H1 (cell line): ENCODE results near the gene ERLIN1. TPM values are rescaled to one million over a fixed set of nuclear protein-coding genes. Genes with fewer than 3 reads are reported as not detected.

ENCODE experiments used
- CTCF ChIA-PET: fragments of 300-600 bp; sonication (Branson Sonifier 250); formaldehyde crosslinking; loops from one replicate; lab custom pipeline; 2021; ENCODE audit not compliant: partially characterized antibody; lab: Charles Lee
- POLR2A ChIA-PET: fragments of 300-600 bp; sonication (Branson Sonifier 250); formaldehyde crosslinking; loops from one replicate; lab custom pipeline; 2021; ENCODE audit warnings: inconsistent platforms; ENCODE audit not compliant: partially characterized antibody; lab: Charles Lee
- DNase-seq, 2 experiments: peaks; one replicate each; pipeline versions ENCODE4 v3.0.0 to v3.0.0-alpha.2; 2010 to 2022; ENCODE audit warnings: low spot score in 2 of 2, low read depth in 1 of 2, mixed read lengths in 1 of 2
- FAIRE-seq: peaks from 2 replicates; lab custom pipeline; 2011; peaks lifted over from hg19 to GRCh38; lab: Jason Lieb, UNC
- H2AFZ ChIP-seq: 2 replicates; pipeline ENCODE4 v1.8.1; 2012; ENCODE audit warnings: low read length, inconsistent platforms
- H2AK5ac ChIP-seq: 2 replicates; pipeline ENCODE4 v1.6.1; 2013; ENCODE audit warnings: low read depth, low read length
- H2BK120ac ChIP-seq: replicated peaks from 2 replicates; pipeline ENCODE3; 2013; ENCODE audit warnings: low read depth, low read length, inconsistent platforms
- H2BK12ac ChIP-seq: 2 replicates; pipeline ENCODE4 v1.6.1; 2013; ENCODE audit warnings: low read depth, low read length
- H2BK15ac ChIP-seq: 2 replicates; pipeline ENCODE4 v1.6.1; 2013; ENCODE audit warnings: low read length
- H2BK20ac ChIP-seq: 2 replicates; pipeline ENCODE4 v1.6.1; 2013; ENCODE audit warnings: low read length
- H2BK5ac ChIP-seq: 2 replicates; pipeline ENCODE4 v1.6.1; 2013; ENCODE audit warnings: low read depth, low read length
- H3K14ac ChIP-seq: 2 replicates; pipeline ENCODE4 v1.6.1; 2013; ENCODE audit warnings: inconsistent platforms; ENCODE audit not compliant: insufficient read length
- H3K18ac ChIP-seq: 2 replicates; pipeline ENCODE4 v1.6.1; 2013; ENCODE audit warnings: low read length; ENCODE audit errors: extremely low read depth
- H3K23ac ChIP-seq: 2 replicates; pipeline ENCODE4 v1.6.1; 2013; ENCODE audit warnings: inconsistent platforms; ENCODE audit not compliant: insufficient read length
- H3K23me2 ChIP-seq: 2 replicates; pipeline ENCODE4 v1.6.1; 2013; ENCODE audit warnings: low read depth, low read length
- H3K27ac ChIP-seq: 2 replicates; pipeline ENCODE4 v1.6.1; 2011; ENCODE audit warnings: low read depth, low read length, inconsistent platforms
- H3K27me3 ChIP-seq, 4 experiments: replicated peaks in 1 of 4; 1 replicate in 1 of 4; 2 replicates in 3 of 4; pipeline versions ENCODE4 v1.6.1 to v1.8.1; 2011 to 2013; ENCODE audit warnings: low read length in 3 of 4, mild to moderate bottlenecking in 3 of 4, inconsistent platforms in 2 of 4, mixed read lengths in 2 of 4, moderate library complexity in 1 of 4; ENCODE audit not compliant: control insufficient read depth in 3 of 4, insufficient read depth in 3 of 4; ENCODE audit errors: extremely low read depth in 1 of 4
- H3K36me3 ChIP-seq, 4 experiments: 2 replicates each; pipeline versions ENCODE4 v1.6.1 to v1.8.1; 2011 to 2013; ENCODE audit warnings: mild to moderate bottlenecking in 4 of 4, low read length in 3 of 4, moderate library complexity in 2 of 4, control low read depth in 1 of 4, inconsistent platforms in 1 of 4; ENCODE audit not compliant: insufficient read depth in 4 of 4, control insufficient read depth in 2 of 4
- H3K4ac ChIP-seq: replicated peaks from 2 replicates; pipeline ENCODE3; 2013; ENCODE audit warnings: low read length, low read depth, mixed read lengths, inconsistent platforms; ENCODE audit not compliant: insufficient read length
- H3K4me1 ChIP-seq, 4 experiments: replicated peaks in 1 of 4; 1 replicate in 1 of 4; 2 replicates in 3 of 4; pipeline versions ENCODE4 v1.6.1 to v1.8.1; 2011 to 2013; ENCODE audit warnings: low read length in 3 of 4, inconsistent platforms in 2 of 4, mixed read lengths in 1 of 4; ENCODE audit not compliant: insufficient read depth in 4 of 4, control insufficient read depth in 3 of 4
- H3K4me2 ChIP-seq, 2 experiments: 2 replicates each; pipeline versions ENCODE4 v1.6.1 to v1.8.1; 2011 to 2013; ENCODE audit warnings: low read depth in 2 of 2, low read length in 2 of 2, control low read depth in 1 of 2, inconsistent platforms in 1 of 2, mild to moderate bottlenecking in 1 of 2; ENCODE audit not compliant: insufficient read depth in 1 of 2
- H3K4me3 ChIP-seq, 4 experiments: fragments of 200-600, 300-600 bp in 1 of 4; sonication (generic), shearing (Covaris generic), sonication (Bioruptor Twin) in 1 of 4; 2 replicates each; pipeline versions ENCODE4 v1.5.1 to v1.8.1; 2011 to 2016; ENCODE audit warnings: low read length in 4 of 4, low read depth in 3 of 4, control low read depth in 2 of 4, inconsistent platforms in 2 of 4, mild to moderate bottlenecking in 2 of 4, mixed read lengths in 1 of 4, moderate library complexity in 1 of 4; ENCODE audit not compliant: insufficient read depth in 2 of 4; ENCODE audit errors: extremely low read depth in 1 of 4
- H3K56ac ChIP-seq: replicated peaks from 2 replicates; pipeline ENCODE3; 2013; ENCODE audit warnings: low read depth, mild to moderate bottlenecking, mixed read lengths, low read length, inconsistent platforms; ENCODE audit not compliant: insufficient read length
- H3K79me1 ChIP-seq: 2 replicates; pipeline ENCODE4 v1.6.1; 2013; ENCODE audit warnings: low read depth, low read length, control low read depth
- H3K79me2 ChIP-seq, 2 experiments: 2 replicates each; pipeline versions ENCODE4 v1.6.1 to v1.8.1; 2012 to 2013; ENCODE audit warnings: low read length in 2 of 2, mild to moderate bottlenecking in 2 of 2, inconsistent platforms in 1 of 2; ENCODE audit not compliant: insufficient read depth in 2 of 2, control insufficient read depth in 1 of 2
- H3K9ac ChIP-seq, 4 experiments: replicated peaks in 1 of 4; 1 replicate in 1 of 4; 2 replicates in 3 of 4; pipeline versions ENCODE4 v1.6.1 to v1.8.1; 2011 to 2013; ENCODE audit warnings: low read depth in 3 of 4, low read length in 3 of 4, control low read depth in 2 of 4, mild to moderate bottlenecking in 2 of 4, moderate library complexity in 2 of 4, inconsistent platforms in 1 of 4; ENCODE audit errors: extremely low read depth in 1 of 4
- H3K9me3 ChIP-seq, 2 experiments: 2 replicates each; pipeline versions ENCODE4 v1.6.1 to v1.8.1; 2012 to 2013; ENCODE audit warnings: mild to moderate bottlenecking in 2 of 2, moderate library complexity in 2 of 2, control low read depth in 1 of 2, inconsistent platforms in 1 of 2, low read depth in 1 of 2, low read length in 1 of 2, mixed read lengths in 1 of 2; ENCODE audit not compliant: insufficient read depth in 2 of 2
- H4K20me1 ChIP-seq, 2 experiments: replicated peaks in 1 of 2; 2 replicates each; pipeline versions ENCODE3 to v1.8.1; 2011 to 2013; ENCODE audit warnings: inconsistent platforms in 2 of 2, low read length in 2 of 2, mild to moderate bottlenecking in 1 of 2; ENCODE audit not compliant: insufficient read depth in 2 of 2, control insufficient read depth in 1 of 2
- H4K5ac ChIP-seq: 2 replicates; pipeline ENCODE4 v1.6.1; 2013; ENCODE audit warnings: low read length, low read depth, mixed read lengths, inconsistent platforms; ENCODE audit not compliant: insufficient read length
- H4K8ac ChIP-seq: 2 replicates; pipeline ENCODE4 v1.8.0; 2013; ENCODE audit warnings: mild to moderate bottlenecking, moderate library complexity, low read length, inconsistent platforms; ENCODE audit not compliant: insufficient read depth; ENCODE audit errors: extremely low read depth
- H4K91ac ChIP-seq: replicated peaks from 2 replicates; pipeline ENCODE3; 2013; ENCODE audit warnings: low read length, mixed read lengths, inconsistent platforms; ENCODE audit not compliant: insufficient read length
- BACH1 ChIP-seq: IDR thresholded peaks from 2 replicates; pipeline ENCODE4 v1.6.1; 2012; ENCODE audit warnings: low read length, improper control_type of control experiment
- CBX5 ChIP-seq: fragments of 300-800, 300-1000 bp; sonication (generic); IDR thresholded peaks from 2 replicates; pipeline ENCODE4 v1.7.1; 2016; ENCODE audit warnings: antibody characterized with exemption, low read length, low read depth
- CHD2 ChIP-seq: IDR thresholded peaks from 2 replicates; pipeline ENCODE4 v1.6.1; 2012; ENCODE audit warnings: low read length, improper control_type of control experiment
- CTBP2 ChIP-seq: IDR thresholded peaks from 2 replicates; pipeline ENCODE4 v1.7.0; 2011; ENCODE audit warnings: borderline replicate concordance, mild to moderate bottlenecking, moderate library complexity, mixed read lengths, low read length; ENCODE audit not compliant: insufficient read depth, insufficient read length
- FOSL1 ChIP-seq: IDR thresholded peaks from 2 replicates; pipeline ENCODE4 v1.6.1; 2011; ENCODE audit warnings: mild to moderate bottlenecking, low read depth, low read length, moderate library complexity; ENCODE audit not compliant: insufficient read depth
- KDM5A ChIP-seq: fragments of 200-600 bp; IDR thresholded peaks from 2 replicates; pipeline ENCODE4 v1.7.1; 2012; ENCODE audit warnings: mild to moderate bottlenecking, low read length, inconsistent platforms, mixed read lengths
- SP1 ChIP-seq: IDR thresholded peaks from 2 replicates; pipeline ENCODE4 v1.6.1; 2011; ENCODE audit warnings: low read depth, low read length
- TEAD4 ChIP-seq: IDR thresholded peaks from 2 replicates; pipeline ENCODE4 v1.6.1; 2012; ENCODE audit warnings: low read depth, low read length, inconsistent platforms, mixed read lengths
- WGBS, 2 experiments: shearing (Covaris generic) in 1 of 2; methylation state at CpG; one replicate each; pipeline versions ENCODE4 v1.1.6 to v1.1.7; 2013 to 2015; ENCODE audit warnings: low lambda C conversion rate in 2 of 2, mixed read lengths in 2 of 2, inconsistent platforms in 1 of 2, low coverage in 1 of 2, missing lambda C conversion rate in 1 of 2; ENCODE audit not compliant: insufficient replicate concordance in 2 of 2, insufficient coverage in 1 of 2, insufficient read length in 1 of 2; ENCODE audit errors: extremely low coverage in 1 of 2, missing lambda C conversion rate in 1 of 2; 5-methylcytosine and 5-hydroxymethylcytosine counted together
- polyA plus RNA-seq, 7 experiments: library from polyadenylated mRNA; depleted of rRNA in 3 of 7; stranded (reverse) in 5 of 7; unstranded in 2 of 7; fragments of >200 nt in 5 of 7; fragments of 200-250 nt in 2 of 7; gene quantifications; 1 replicate in 5 of 7; 2 replicates in 1 of 7; 4 replicates in 1 of 7; pipeline versions ENCODE4 v1.2.1 to v1.2.3, GENCODE V29; 2011 to 2013; ENCODE audit warnings: missing spikeins in 2 of 7, mixed read lengths in 2 of 7
- total RNA-seq: library from RNA; stranded (reverse); fragmentation: NEBNext Ultra II Directional; extraction: Animal tissue kit (Norgen Biotek cat#: 25700); gene quantifications from 2 replicates; pipeline ENCODE4 v1.2.1, GENCODE V29; 2021
- TF ChIP-seq, protein P1 (sequence below): IDR thresholded peaks from 2 replicates; pipeline ENCODE4 v1.6.1; 2011; ENCODE audit warnings: low read length, improper control_type of control experiment

ERLIN1 gene
- total and polyA plus RNA-seq, 2 of the 8 experiments (the other 6 are each of a cell fraction or from before 2014, with no cell fraction given) = 16.5 to 32.0 TPM

DNA sequence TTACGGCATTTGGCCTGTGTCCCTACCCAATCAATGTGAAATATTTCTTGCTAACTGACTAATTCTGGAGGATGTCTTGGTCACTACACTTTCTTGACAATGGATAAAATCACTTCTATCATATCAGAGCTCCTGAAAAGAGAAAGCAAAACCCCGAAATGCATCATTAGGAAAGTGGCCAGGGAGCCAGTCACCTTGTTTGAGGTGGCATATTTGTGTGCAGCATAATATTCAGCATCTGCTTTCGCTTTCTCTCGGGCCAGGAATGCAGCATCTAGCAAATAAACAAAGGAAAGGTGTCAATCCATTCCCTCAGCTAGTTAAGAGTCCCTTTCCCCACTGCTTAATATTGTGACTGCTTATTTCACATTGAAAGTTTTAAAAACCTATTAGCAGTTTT, 31.2 kb downstream of the ERLIN1 start:
- Histone ChIP-seq H2BK20ac (no peak overlapping the region), H4K8ac (no peak overlapping the region), H3K18ac (no peak overlapping the region), H3K9ac (no peak overlapping the region), H2AK5ac (no peak overlapping the region), H2BK15ac (no peak overlapping the region), H3K56ac (no peak overlapping the region), H3K79me1 (no peaks in the 10 kb centered on the region), H2AFZ (no peak overlapping the region), H3K14ac (no peak overlapping the region), H3K27me3 (no peaks in the 10 kb centered on the region), H4K20me1 (no peaks in the 10 kb centered on the region), H3K27ac (no peak overlapping the region), H4K5ac (no peak overlapping the region), H3K79me2 (no peaks in the 10 kb centered on the region), H4K91ac (no peak overlapping the region), H3K36me3 (peaks cover 3 to 32% (median 28%) of the 10 kb centered on the region in 4 experiments; a peak in 6 of 8 replicates), H2BK12ac (no peak overlapping the region), H3K23ac (no peak overlapping the region), H3K4ac (no peak overlapping the region), H2BK5ac (no peak overlapping the region), H2BK120ac (no peak overlapping the region), H3K23me2 (no peaks in the 10 kb centered on the region), H3K4me2 (no peak overlapping the region), H3K4me3 (no peak overlapping the region), H3K4me1 (no peaks in the 10 kb centered on the region), H3K9me3 (no peaks in the 10 kb centered on the region)
- no peak for TF ChIP-seq CTBP2
- TF ChIP-seq, protein P1, sequence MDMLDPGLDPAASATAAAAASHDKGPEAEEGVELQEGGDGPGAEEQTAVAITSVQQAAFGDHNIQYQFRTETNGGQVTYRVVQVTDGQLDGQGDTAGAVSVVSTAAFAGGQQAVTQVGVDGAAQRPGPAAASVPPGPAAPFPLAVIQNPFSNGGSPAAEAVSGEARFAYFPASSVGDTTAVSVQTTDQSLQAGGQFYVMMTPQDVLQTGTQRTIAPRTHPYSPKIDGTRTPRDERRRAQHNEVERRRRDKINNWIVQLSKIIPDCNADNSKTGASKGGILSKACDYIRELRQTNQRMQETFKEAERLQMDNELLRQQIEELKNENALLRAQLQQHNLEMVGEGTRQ = no peak
- TF ChIP-seq FOSL1 = no peak
- no peak for TF ChIP-seq SP1
- TF ChIP-seq BACH1 = no peak
- no peak for TF ChIP-seq CBX5
- TF ChIP-seq TEAD4 = no peak
- no peak for TF ChIP-seq CHD2
- no peak for TF ChIP-seq KDM5A
- DNase-seq (no peak), FAIRE-seq (no peak)
- ChIA-PET POLR2A (interaction anchor here (0.6 to 1.3 kb wide), 4 partner anchors 10 to 241 kb away, joined by 3 to 4 read pairs (median 3); no protein-coding TSS in a partner anchor), CTCF (interaction anchor here (0.6 to 1.0 kb wide), 3 partner anchors 41 to 102 kb away, joined by 3 to 5 read pairs (median 5); no protein-coding TSS in a partner anchor)
- WGBS, 2 experiments = 92% methylated on average over 4 of the region's 4 CpGs; no CpG with 5 or more reads in 1 of the 2 experiments
